Measurements from ENCODE around the gene S1PR1.

Gene S1PR1

GRCh38 chr1:101236516-101237228, at the start of gene S1PR1:
Gene S1PR1, plus strand, starts transcription at chr1:101237019. Its CDS starts 1,966 bp downstream, at chr1:101238985.
- TF ChIP-seq FOXM1 (IDR thresholded peaks at IDR 0.05; ENCODE audit: borderline replicate concordance, low read depth) (no peak), ZBTB7A (IDR thresholded peaks at IDR 0.05; ENCODE audit: low read depth) (peak; percentile 52; the same call in 1 of the 2 replicates)

- TF ChIP-seq RAD21 (IDR thresholded peaks at IDR 0.05; ENCODE audit: low read depth), result no peak
- TF ChIP-seq MAX (IDR thresholded peaks at IDR 0.05), result no peak
Observed at GRCh38 chr1:101187297-101187696, 49.5 kb upstream of the S1PR1 start.

GRCh38 chr1:101188331-101188730, 48.5 kb upstream of the S1PR1 start:
- TF ChIP-seq CEBPB (IDR thresholded peaks at IDR 0.05), result no peak
- TF ChIP-seq MAX (IDR thresholded peaks at IDR 0.05), result no peak
- TF ChIP-seq YY1 (IDR thresholded peaks at IDR 0.05; ENCODE audit: low read depth), result no peak
- TF ChIP-seq FOXM1 (IDR thresholded peaks at IDR 0.05; ENCODE audit: borderline replicate concordance, low read depth), result no peak
- TF ChIP-seq TAF1 (IDR thresholded peaks at IDR 0.05; ENCODE audit: low read depth), result no peak
- no peak for TF ChIP-seq NFIC (IDR thresholded peaks at IDR 0.05)
- TF ChIP-seq EP300 (IDR thresholded peaks at IDR 0.05; ENCODE audit: borderline replicate concordance), result no peak

- TF ChIP-seq MAX (IDR thresholded peaks at IDR 0.05), result no peak
- no peak for TF ChIP-seq EGR1 (IDR thresholded peaks at IDR 0.05)
- no peak for TF ChIP-seq REST (IDR thresholded peaks at IDR 0.05; ENCODE audit: low read depth)
- no peak for TF ChIP-seq NFIC (IDR thresholded peaks at IDR 0.05)
- TF ChIP-seq TAF1 (IDR thresholded peaks at IDR 0.05; ENCODE audit: low read depth), result no peak
- TF ChIP-seq RAD21 (IDR thresholded peaks at IDR 0.05; ENCODE audit: low read depth), result no peak
- TF ChIP-seq ZBTB7A (IDR thresholded peaks at IDR 0.05; ENCODE audit: low read depth), result no peak
- TF ChIP-seq FOXM1 (IDR thresholded peaks at IDR 0.05; ENCODE audit: borderline replicate concordance, low read depth), result no peak
- TF ChIP-seq EP300 (IDR thresholded peaks at IDR 0.05; ENCODE audit: borderline replicate concordance), result no peak
- no peak for TF ChIP-seq TEAD4 (IDR thresholded peaks at IDR 0.05)
- TF ChIP-seq TCF12 (IDR thresholded peaks at IDR 0.05; ENCODE audit: low read depth), result no peak
- no peak for TF ChIP-seq CEBPB (IDR thresholded peaks at IDR 0.05)
- no peak for TF ChIP-seq USF1 (IDR thresholded peaks at IDR 0.05)
- TF ChIP-seq CREB1 (IDR thresholded peaks at IDR 0.05; ENCODE audit: low read depth), result no peak
- TF ChIP-seq YY1 (IDR thresholded peaks at IDR 0.05; ENCODE audit: low read depth), result no peak
Observed at GRCh38 chr1:101190441-101190840, 46.4 kb upstream of the S1PR1 start.

GRCh38 chr1:101191049-101191448, 45.8 kb upstream of the S1PR1 start:
- TF ChIP-seq EP300 (IDR thresholded peaks at IDR 0.05; ENCODE audit: borderline replicate concordance) (no peak), RAD21 (IDR thresholded peaks at IDR 0.05; ENCODE audit: low read depth) (no peak), FOXM1 (IDR thresholded peaks at IDR 0.05; ENCODE audit: borderline replicate concordance, low read depth) (no peak), CREB1 (IDR thresholded peaks at IDR 0.05; ENCODE audit: low read depth) (no peak), YY1 (IDR thresholded peaks at IDR 0.05; ENCODE audit: low read depth) (no peak)

- TF ChIP-seq REST (IDR thresholded peaks at IDR 0.05; ENCODE audit: low read depth), result no peak
- TF ChIP-seq NFIC (IDR thresholded peaks at IDR 0.05), result no peak
- peak; percentile 85 for TF ChIP-seq CEBPB (IDR thresholded peaks at IDR 0.05)
- no peak for TF ChIP-seq ZBTB7A (IDR thresholded peaks at IDR 0.05; ENCODE audit: low read depth)
- no peak for TF ChIP-seq FOXM1 (IDR thresholded peaks at IDR 0.05; ENCODE audit: borderline replicate concordance, low read depth)
- no peak for TF ChIP-seq EGR1 (IDR thresholded peaks at IDR 0.05)
Observed at GRCh38 chr1:101193733-101194169, 43.1 kb upstream of the S1PR1 start.

GRCh38 chr1:101194746-101195145, 42.1 kb upstream of the S1PR1 start:
- TF ChIP-seq YY1 (IDR thresholded peaks at IDR 0.05; ENCODE audit: low read depth) (no peak), NFIC (IDR thresholded peaks at IDR 0.05) (no peak), TAF1 (IDR thresholded peaks at IDR 0.05; ENCODE audit: low read depth) (no peak), REST (IDR thresholded peaks at IDR 0.05; ENCODE audit: low read depth) (no peak), MAX (IDR thresholded peaks at IDR 0.05) (no peak), RAD21 (IDR thresholded peaks at IDR 0.05; ENCODE audit: low read depth) (no peak), ZBTB7A (IDR thresholded peaks at IDR 0.05; ENCODE audit: low read depth) (no peak), CREB1 (IDR thresholded peaks at IDR 0.05; ENCODE audit: low read depth) (no peak)
